DOHH2 (cell line): ENCODE data around the gene GLYR1.

ENCODE experiments used
- CTCF ChIP-seq: fragments of 200-600 bp; sonication (generic); IDR thresholded peaks from one replicate; pipeline ENCODE4 v1.5.1; 2014; ENCODE audit warnings: antibody characterized with exemption, mild to moderate bottlenecking, low read depth, low read length; ENCODE audit not compliant: poor library complexity, severe bottlenecking
- EZH2phosphoT487 ChIP-seq: fragments of 200-600 bp; sonication (generic); IDR thresholded peaks from 2 replicates; pipeline ENCODE4 v1.6.1; 2017; ENCODE audit warnings: borderline replicate concordance, mild to moderate bottlenecking, antibody characterized with exemption, low read length, moderate library complexity, mixed read lengths

GRCh38 chr16:4768549-4769305 is 78.4 kb downstream of the GLYR1 start:
- no peak for TF ChIP-seq CTCF
- TF ChIP-seq EZH2phosphoT487: no peak
